Measurements from ENCODE around the gene EEF1AKMT1.
A peak's percentile ranks its signal among the peaks of the same experiment; 100 is the strongest.

Gene EEF1AKMT1

GRCh38 chr13:20774746-20775145 is 985 bp upstream of the EEF1AKMT1 start:
- TF ChIP-seq, protein P1, sequence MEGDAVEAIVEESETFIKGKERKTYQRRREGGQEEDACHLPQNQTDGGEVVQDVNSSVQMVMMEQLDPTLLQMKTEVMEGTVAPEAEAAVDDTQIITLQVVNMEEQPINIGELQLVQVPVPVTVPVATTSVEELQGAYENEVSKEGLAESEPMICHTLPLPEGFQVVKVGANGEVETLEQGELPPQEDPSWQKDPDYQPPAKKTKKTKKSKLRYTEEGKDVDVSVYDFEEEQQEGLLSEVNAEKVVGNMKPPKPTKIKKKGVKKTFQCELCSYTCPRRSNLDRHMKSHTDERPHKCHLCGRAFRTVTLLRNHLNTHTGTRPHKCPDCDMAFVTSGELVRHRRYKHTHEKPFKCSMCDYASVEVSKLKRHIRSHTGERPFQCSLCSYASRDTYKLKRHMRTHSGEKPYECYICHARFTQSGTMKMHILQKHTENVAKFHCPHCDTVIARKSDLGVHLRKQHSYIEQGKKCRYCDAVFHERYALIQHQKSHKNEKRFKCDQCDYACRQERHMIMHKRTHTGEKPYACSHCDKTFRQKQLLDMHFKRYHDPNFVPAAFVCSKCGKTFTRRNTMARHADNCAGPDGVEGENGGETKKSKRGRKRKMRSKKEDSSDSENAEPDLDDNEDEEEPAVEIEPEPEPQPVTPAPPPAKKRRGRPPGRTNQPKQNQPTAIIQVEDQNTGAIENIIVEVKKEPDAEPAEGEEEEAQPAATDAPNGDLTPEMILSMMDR (IDR thresholded peaks at IDR 0.05; ENCODE audit: low read depth, low read length) = no peak
- H3K36me3 ChIP-seq = no peaks in the 10 kb centered on the region

DNA sequence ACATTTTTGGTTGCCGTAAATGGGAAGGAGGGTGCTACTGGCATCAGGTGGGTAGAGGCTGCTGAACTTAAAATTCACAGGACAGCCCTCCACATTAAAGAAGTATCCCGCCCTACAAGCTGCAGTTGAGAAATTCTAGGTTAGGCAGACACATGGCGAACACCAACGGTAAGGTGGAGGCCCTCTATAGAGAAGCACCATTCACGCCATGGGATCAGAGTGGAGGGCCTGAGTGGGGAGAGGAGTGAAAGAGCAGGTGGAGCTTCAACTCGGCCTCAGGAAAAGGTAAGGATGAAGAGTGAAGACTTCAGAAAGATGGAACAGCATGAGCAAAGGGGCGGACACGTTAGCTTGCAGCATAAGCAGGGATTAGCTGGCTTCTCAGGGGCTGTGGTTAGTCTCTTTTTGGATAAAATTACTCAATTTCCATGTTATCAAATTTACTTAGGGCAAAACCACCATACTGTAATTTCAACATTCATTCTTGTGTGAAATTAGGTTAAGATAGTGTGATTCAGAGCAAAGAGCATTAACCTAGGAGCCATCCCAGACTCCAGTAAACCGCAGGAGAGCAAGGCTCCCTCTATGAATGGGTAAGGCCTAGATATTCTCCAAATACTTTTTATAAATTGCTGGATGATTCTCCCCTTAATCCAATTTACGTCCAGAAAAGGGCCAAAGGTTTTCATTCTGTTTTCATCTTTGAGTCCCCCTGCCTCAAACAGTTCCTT is 1.2 kb downstream of the EEF1AKMT1 start:
- TF ChIP-seq, protein P1 (IDR thresholded peaks at IDR 0.05; ENCODE audit: low read depth, low read length) = no peak
- DNase-seq = no peak
- peak overlapping the region; percentile 83 for H3K4me3 ChIP-seq (ENCODE audit: low read depth, low read length)

More at GRCh38 chr13:20774746-20775145, 985 bp upstream of the EEF1AKMT1 start:
- no peak for DNase-seq
- Histone ChIP-seq H3K9me3 (no peaks in the 10 kb centered on the region), H3K4me3 (ENCODE audit: low read depth, low read length) (no peak overlapping the region), H3K4me1 (no peaks in the 10 kb centered on the region), H3K27me3 (no peaks in the 10 kb centered on the region)

DNA sequence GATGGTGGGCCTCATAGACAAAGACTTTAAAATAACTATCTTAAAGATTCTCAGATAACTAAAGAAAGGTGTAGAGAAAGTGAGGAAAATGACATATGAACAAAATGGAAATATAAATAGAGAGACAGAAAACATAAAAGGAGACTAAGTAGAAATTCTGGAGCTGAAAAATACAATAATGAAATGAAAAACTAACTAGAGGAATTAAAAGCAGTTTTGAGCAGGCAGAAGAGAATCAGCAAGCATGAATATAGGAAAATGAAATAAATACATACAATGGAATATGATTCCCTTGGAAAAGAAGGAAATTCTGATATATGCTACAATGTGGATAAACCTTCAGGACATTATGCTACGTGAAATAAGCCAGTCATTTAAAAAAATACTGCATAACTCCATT is 3.9 kb downstream of the EEF1AKMT1 start:
- H3K27me3 ChIP-seq = no peaks in the 10 kb centered on the region
- H3K9me3 ChIP-seq = no peaks in the 10 kb centered on the region
- H3K36me3 ChIP-seq = no peaks in the 10 kb centered on the region
- no peak for DNase-seq
- TF ChIP-seq, protein P1 (IDR thresholded peaks at IDR 0.05; ENCODE audit: low read depth, low read length) = no peak
- no peak overlapping the region for H3K4me3 ChIP-seq (ENCODE audit: low read depth, low read length)
- H3K4me1 ChIP-seq = no peaks in the 10 kb centered on the region

More for the DNA sequence above, 1.2 kb downstream of the EEF1AKMT1 start:
- H3K4me1 ChIP-seq = no peaks in the 10 kb centered on the region
- no peaks in the 10 kb centered on the region for H3K9me3 ChIP-seq
- no peaks in the 10 kb centered on the region for H3K27me3 ChIP-seq
- no peaks in the 10 kb centered on the region for H3K36me3 ChIP-seq

GRCh38 chr13:20769091-20769490 is 4.7 kb downstream of the EEF1AKMT1 start:
- H3K4me3 ChIP-seq (ENCODE audit: low read depth, low read length) = no peak overlapping the region
- no peaks in the 10 kb centered on the region for H3K27me3 ChIP-seq
- no peaks in the 10 kb centered on the region; the same call in 1 of the 2 replicates for H3K36me3 ChIP-seq
- H3K9me3 ChIP-seq = no peaks in the 10 kb centered on the region
- TF ChIP-seq, protein P1 (IDR thresholded peaks at IDR 0.05; ENCODE audit: low read depth, low read length) = no peak
- H3K4me1 ChIP-seq = no peaks in the 10 kb centered on the region
- DNase-seq = no peak

- no peak overlapping the region for H3K4me3 ChIP-seq (ENCODE audit: low read depth, low read length)
- H3K9me3 ChIP-seq = no peaks in the 10 kb centered on the region
- DNase-seq = no peak
- TF ChIP-seq, protein P1 (IDR thresholded peaks at IDR 0.05; ENCODE audit: low read depth, low read length) = no peak
- no peaks in the 10 kb centered on the region; the same call in 1 of the 2 replicates for H3K36me3 ChIP-seq
- H3K27me3 ChIP-seq = no peaks in the 10 kb centered on the region
- H3K4me1 ChIP-seq = no peaks in the 10 kb centered on the region
Observed at GRCh38 chr13:20767309-20767943, 6.3 kb downstream of the EEF1AKMT1 start.

DNA sequence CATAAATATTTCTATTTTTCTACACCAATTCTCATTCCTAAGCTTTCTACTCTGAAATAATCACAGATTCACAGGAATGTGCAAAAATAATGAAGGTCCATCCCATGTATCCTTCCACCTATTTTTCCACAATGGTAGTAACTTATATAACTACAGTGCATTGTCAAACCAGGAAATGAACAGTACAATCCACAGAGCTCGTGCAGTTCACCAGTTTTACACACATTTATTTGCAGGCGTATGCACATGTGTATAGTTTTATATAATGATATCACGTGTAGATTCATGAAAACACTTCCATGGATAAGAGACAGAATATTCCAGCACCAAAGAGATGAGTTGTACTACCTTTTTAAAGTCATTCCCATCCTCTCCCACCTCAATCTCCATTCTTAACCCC is 12.9 kb downstream of the EEF1AKMT1 start:
- no peaks in the 10 kb centered on the region for H3K27me3 ChIP-seq
- TF ChIP-seq, protein P1 (IDR thresholded peaks at IDR 0.05; ENCODE audit: low read depth, low read length) = no peak

More for the DNA sequence above, 12.9 kb downstream of the EEF1AKMT1 start:
- H3K36me3 ChIP-seq = no peaks in the 10 kb centered on the region; the same call in 1 of the 2 replicates
- no peaks in the 10 kb centered on the region; the same call in 1 of the 2 replicates for H3K9me3 ChIP-seq
- no peak for DNase-seq
- no peaks in the 10 kb centered on the region for H3K4me1 ChIP-seq
- H3K4me3 ChIP-seq (ENCODE audit: low read depth, low read length) = no peak overlapping the region

Data from BE2C (cell line).